GM18507 (cell line): Measurements from ENCODE around the gene WBP1L.
"Not testable (repeated sequence)": the region's sequence is repeated elsewhere in the genome, so short reads cannot be mapped to it uniquely, and the experiment has no call there.

Source experiments
- DNase-seq: peaks from one replicate; pipeline ENCODE4 v3.0.0; 2011; ENCODE audit warnings: low read depth; ENCODE audit not compliant: insufficient read length; ENCODE audit errors: extremely low spot score
- FAIRE-seq: peaks from 2 replicates; lab custom pipeline; 2011; peaks lifted over from hg19 to GRCh38; lab: Jason Lieb, UNC

WBP1L gene

GRCh38 chr10:102752934-102753664 is 9.4 kb downstream of the WBP1L start:
- FAIRE-seq (peak; percentile 54), DNase-seq (peak; percentile 25)

GRCh38 chr10:102753718-102754117 is 10.0 kb downstream of the WBP1L start:
- FAIRE-seq: no peak
- no peak for DNase-seq

GRCh38 chr10:102757323-102757722 is 13.6 kb downstream of the WBP1L start:
- FAIRE-seq: no peak
- DNase-seq: no peak

- DNase-seq: no peak
- FAIRE-seq: no peak
Observed at GRCh38 chr10:102758240-102758932, 14.6 kb downstream of the WBP1L start.

- not testable (repeated sequence) for DNase-seq, FAIRE-seq
Observed at GRCh38 chr10:102758933-102759262, 15.2 kb downstream of the WBP1L start.

- FAIRE-seq (no peak), DNase-seq (no peak)
Observed at GRCh38 chr10:102759497-102760210, 15.9 kb downstream of the WBP1L start.

- FAIRE-seq: no peak
- DNase-seq: no peak
Observed at GRCh38 chr10:102761981-102762380, 18.2 kb downstream of the WBP1L start.

- DNase-seq (no peak), FAIRE-seq (no peak)
Observed at GRCh38 chr10:102762401-102763015, 18.8 kb downstream of the WBP1L start.

- DNase-seq (no peak), FAIRE-seq (no peak)
Observed at GRCh38 chr10:102763037-102763607, 19.4 kb downstream of the WBP1L start.

- no peak for DNase-seq
- no peak for FAIRE-seq
Observed at GRCh38 chr10:102764470-102765161, 20.9 kb downstream of the WBP1L start.

- FAIRE-seq: no peak
Observed at GRCh38 chr10:102765336-102765735, 21.6 kb downstream of the WBP1L start.

GRCh38 chr10:102767428-102768160 is 23.8 kb downstream of the WBP1L start:
- FAIRE-seq (no peak), DNase-seq (no peak)

More at GRCh38 chr10:102765336-102765735, 21.6 kb downstream of the WBP1L start:
- no peak for DNase-seq

GRCh38 chr10:102769375-102770107 is 25.8 kb downstream of the WBP1L start:
- no peak for DNase-seq
- FAIRE-seq: no peak

GRCh38 chr10:102770108-102770482 is 26.3 kb downstream of the WBP1L start:
- FAIRE-seq (no peak), DNase-seq (no peak)

- no peak for DNase-seq
- no peak for FAIRE-seq
Observed at GRCh38 chr10:102770792-102771191, 27.0 kb downstream of the WBP1L start.

GRCh38 chr10:102773320-102773719 is 29.6 kb downstream of the WBP1L start:
- DNase-seq: no peak
- no peak for FAIRE-seq

GRCh38 chr10:102773986-102774385 is 30.2 kb downstream of the WBP1L start:
- FAIRE-seq: peak; percentile 5
- DNase-seq: no peak
